ENCODE data around the gene PTDSS2. TPM values are rescaled to one million over a fixed set of nuclear protein-coding genes. Genes with fewer than 3 reads are reported as not detected.

The PTDSS2 gene
- polyA plus RNA-seq, 2 of the 4 experiments (the other 2 are of a cell fraction): 23.4 to 38.9 TPM

- Histone ChIP-seq H3K27ac (no peak overlapping the region), H3K4me2 (no peak overlapping the region), H3K4me1 (peaks cover 18% of the 10 kb centered on the region), H3K4me3 (no peak overlapping the region), H3K9me3 (no peaks in the 10 kb centered on the region)
- FAIRE-seq (no peak), ATAC-seq (no peak), DNase-seq (ENCODE audit: low read depth in 1 of 2, low spot score in 1 of 2) (no peak)
- ChIA-PET CTCF (interaction anchor here (0.8 to 8.4 kb wide), 4 partner anchors 14 to 57 kb away, joined by 3 to 112 read pairs (median 8); no protein-coding TSS in a partner anchor), POLR2A (no interaction called here)
- TF ChIP-seq KDM1A (IDR thresholded peaks at IDR 0.05; ENCODE audit: low read depth): no peak
- no peak for TF ChIP-seq HMGXB4 (CRISPR knock-in tag; IDR thresholded peaks at IDR 0.05; ENCODE audit: borderline replicate concordance)
- no peak for TF ChIP-seq PHF8 (IDR thresholded peaks at IDR 0.05; ENCODE audit: borderline replicate concordance, low read depth)
- no peak for TF ChIP-seq CHD4 (IDR thresholded peaks at IDR 0.05; ENCODE audit: borderline replicate concordance)
- no peak for TF ChIP-seq RFX5 (IDR thresholded peaks at IDR 0.05)
- TF ChIP-seq HOXA7 (CRISPR knock-in tag; IDR thresholded peaks at IDR 0.05): no peak
- WGBS (ENCODE audit: missing lambda C conversion rate): 91% methylated on average over 12 of the region's 13 CpGs
These were observed 3.5 kb downstream of the PTDSS2 start for GRCh38 chr11:453564-453963.

GRCh38 chr11:454043-454442 lies 4.0 kb downstream of the PTDSS2 start:
- no peaks in the 10 kb centered on the region for H3K9me3 ChIP-seq
- CTCF ChIA-PET: interaction anchor here (2.0 to 8.4 kb wide), 2 partner anchors 12 to 47 kb away, joined by 4 to 112 read pairs; no protein-coding TSS in a partner anchor
- FAIRE-seq (no peak), DNase-seq (ENCODE audit: low read depth in 1 of 2, low spot score in 1 of 2) (no peak), ATAC-seq (no peak)
- 94% methylated on average over 9 of the region's 9 CpGs for WGBS (ENCODE audit: missing lambda C conversion rate)
- H3K4me1 ChIP-seq: peaks cover 13% of the 10 kb centered on the region
- TF ChIP-seq EP300 (IDR thresholded peaks at IDR 0.05) (no peak), REST (IDR thresholded peaks at IDR 0.05) (no peak), JUNB (IDR thresholded peaks at IDR 0.05) (no peak), NPAS2 (CRISPR knock-in tag; IDR thresholded peaks at IDR 0.05; ENCODE audit: borderline replicate concordance) (no peak), TP53 (CRISPR knock-in tag; IDR thresholded peaks at IDR 0.05) (no peak), CHD2 (IDR thresholded peaks at IDR 0.05; ENCODE audit: low read length, partially characterized antibody) (no peak), BHLHE40 (IDR thresholded peaks at IDR 0.05; ENCODE audit: low read depth, low read length) (no peak), ATOH8 (CRISPR knock-in tag; IDR thresholded peaks at IDR 0.05; ENCODE audit: low read depth) (no peak), HDAC2 (IDR thresholded peaks at IDR 0.05) (no peak), RARB (CRISPR knock-in tag; IDR thresholded peaks at IDR 0.05) (no peak)
- H3K4me2 ChIP-seq: no peak overlapping the region
- POLR2A ChIA-PET: no interaction called here
- no peak overlapping the region for H3K27ac ChIP-seq
- no peak overlapping the region for H3K4me3 ChIP-seq
